Erythroblast (primary cell): Measurements from ENCODE around the gene TCEAL5.

Experiments used
- GATA1 ChIP-seq: IDR thresholded peaks from 2 replicates; pipeline ENCODE4 v1.6.1; 2011; ENCODE audit warnings: low read depth, mild to moderate bottlenecking, control low read depth, low read length, moderate library complexity
- POLR2A ChIP-seq: IDR thresholded peaks from 2 replicates; pipeline ENCODE4 v1.6.1; 2011; ENCODE audit warnings: mild to moderate bottlenecking, low read length

GRCh38 chrX:103248553-103248952, 28.0 kb downstream of the TCEAL5 start:
- TF ChIP-seq POLR2A (no peak), GATA1 (no peak)
